NCI-H1930 (cell line): ENCODE results near the gene CR1L.
A peak's percentile ranks its signal among the peaks of the same experiment; 100 is the strongest.
"Not testable (repeated sequence)": the region's sequence is repeated elsewhere in the genome, so short reads cannot be mapped to it uniquely, and the experiment has no call there.

ENCODE experiments used
- DNase-seq, 2 experiments: peaks; one replicate each; lab custom pipeline; 2025; lab: John Stamatoyannopoulos, UW

The CR1L gene

DNA sequence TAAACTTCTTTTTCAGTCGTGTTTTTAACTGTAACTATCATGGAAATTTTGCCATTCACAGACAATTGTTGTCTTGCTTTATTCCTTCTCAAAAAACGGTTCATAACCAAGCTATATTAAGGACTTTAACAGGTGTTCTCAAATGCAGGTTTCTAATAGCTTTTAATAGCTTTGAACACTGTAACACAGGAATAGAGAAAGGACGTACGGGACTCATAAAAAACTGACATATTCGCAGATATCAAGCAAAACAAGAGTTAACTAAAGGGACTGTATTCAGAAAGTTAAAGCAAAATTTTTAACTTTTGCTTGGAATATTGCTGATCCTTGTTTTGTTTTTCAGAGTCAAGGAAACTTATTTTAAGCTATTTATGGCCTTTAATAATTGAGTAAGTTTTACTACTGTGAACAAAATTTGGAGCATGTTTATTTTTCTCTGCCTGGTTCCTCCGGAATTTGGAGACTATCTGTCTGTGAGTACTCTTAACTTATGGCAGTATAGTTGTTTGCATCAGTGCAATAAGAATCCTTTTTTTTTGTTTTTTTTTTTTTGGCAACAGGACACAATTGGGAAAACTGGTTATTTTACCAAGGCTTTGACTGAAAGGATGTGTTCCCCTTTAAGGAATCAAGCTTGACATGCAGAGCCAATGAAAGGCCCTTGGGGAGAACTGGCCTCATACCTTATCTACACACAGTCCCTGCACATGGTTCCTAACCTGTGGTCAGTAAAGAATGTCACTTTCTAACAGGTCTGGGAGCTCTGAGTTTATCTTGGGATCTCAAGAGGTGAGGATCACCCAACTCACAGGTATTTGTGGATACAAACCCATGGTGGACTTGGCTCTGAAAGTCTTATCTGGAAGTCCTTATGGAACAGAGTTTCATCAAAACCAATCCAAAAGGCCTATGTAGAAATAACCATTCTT is 101.2 kb downstream of the CR1L start:
- no peak for DNase-seq

DNA sequence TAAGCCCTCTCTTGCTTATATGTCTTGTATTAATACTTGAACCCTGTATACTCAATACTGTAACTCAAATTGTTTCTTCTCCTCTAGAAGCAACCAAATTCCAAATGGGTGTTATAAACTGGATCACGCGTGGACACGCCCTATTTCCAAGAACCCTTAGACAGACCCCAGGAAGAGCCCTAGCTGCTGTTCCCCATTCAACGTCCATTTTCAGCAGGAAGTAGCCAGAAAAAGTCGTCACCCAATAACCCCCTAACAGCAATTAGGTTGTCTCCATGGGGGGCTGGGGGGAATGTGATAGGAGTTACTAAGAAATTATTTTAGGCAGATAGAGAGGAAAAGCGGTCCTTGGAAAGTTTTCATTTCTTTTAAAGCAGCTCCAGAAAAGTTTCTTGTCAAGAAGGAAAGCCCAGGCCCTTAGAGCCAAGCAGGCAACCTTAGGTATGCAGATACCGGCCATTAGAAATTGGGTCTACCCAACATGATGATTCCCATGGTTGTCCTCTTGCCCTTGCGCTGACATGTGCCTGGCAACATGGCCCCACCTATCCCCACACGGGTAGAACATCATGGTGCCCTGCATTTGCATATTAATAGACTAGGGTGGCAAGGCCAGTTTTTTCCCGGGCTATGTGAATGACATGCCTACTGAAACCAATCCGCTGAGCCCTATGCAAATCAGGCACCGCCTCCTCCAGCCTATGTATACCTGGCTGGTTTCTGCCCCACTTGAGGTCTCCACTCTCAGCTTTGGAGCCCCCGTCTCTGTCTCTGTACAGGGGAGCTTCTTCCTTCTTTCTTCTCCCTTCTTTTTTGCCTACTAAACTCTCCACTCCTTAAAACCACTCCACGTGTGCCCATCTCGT is 102.9 kb downstream of the CR1L start:
- no peak for DNase-seq

- DNase-seq = no peak
Measured at GRCh38 chr1:207748737-207749528, 104.0 kb downstream of the CR1L start.

- no peak for DNase-seq
Measured at GRCh38 chr1:207750631-207751305, 105.8 kb downstream of the CR1L start.

- not testable (repeated sequence) for DNase-seq
Measured at GRCh38 chr1:207751463-207751789, 106.5 kb downstream of the CR1L start.

DNA sequence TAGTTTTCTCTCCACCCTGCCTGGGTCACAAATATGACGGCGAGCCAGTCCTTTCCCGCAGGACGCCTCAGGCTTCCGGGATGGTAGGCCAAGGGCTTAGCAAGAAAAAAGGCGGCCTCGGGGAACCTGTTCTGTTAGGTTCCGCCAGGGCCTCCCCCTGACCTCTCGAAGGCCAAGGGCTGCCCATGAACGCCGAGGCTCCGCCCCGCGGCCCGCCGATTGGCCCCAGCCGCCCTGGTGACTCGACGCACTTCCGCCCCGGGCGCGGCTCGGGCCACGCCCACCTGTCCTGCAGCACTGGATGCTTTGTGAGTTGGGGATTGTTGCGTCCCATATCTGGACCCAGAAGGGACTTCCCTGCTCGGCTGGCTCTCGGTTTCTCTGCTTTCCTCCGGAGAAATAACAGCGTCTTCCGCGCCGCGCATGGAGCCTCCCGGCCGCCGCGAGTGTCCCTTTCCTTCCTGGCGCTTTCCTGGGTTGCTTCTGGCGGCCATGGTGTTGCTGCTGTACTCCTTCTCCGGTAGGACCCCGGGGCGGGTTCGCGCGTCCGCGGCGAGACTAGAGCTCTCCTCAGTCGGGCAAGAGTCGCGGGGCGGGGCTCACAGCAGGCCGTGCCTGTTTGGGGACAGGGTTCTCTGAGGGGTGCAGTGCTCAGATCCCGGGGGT is 107.0 kb downstream of the CR1L start, which contains the start of gene CD46:
Gene CD46 (plus strand): TSS at position 265 of the 666 bp plus-strand sequence. CDS start 159 bp downstream, at position 424.
- DNase-seq = peak; percentile 86 to 89

DNA sequence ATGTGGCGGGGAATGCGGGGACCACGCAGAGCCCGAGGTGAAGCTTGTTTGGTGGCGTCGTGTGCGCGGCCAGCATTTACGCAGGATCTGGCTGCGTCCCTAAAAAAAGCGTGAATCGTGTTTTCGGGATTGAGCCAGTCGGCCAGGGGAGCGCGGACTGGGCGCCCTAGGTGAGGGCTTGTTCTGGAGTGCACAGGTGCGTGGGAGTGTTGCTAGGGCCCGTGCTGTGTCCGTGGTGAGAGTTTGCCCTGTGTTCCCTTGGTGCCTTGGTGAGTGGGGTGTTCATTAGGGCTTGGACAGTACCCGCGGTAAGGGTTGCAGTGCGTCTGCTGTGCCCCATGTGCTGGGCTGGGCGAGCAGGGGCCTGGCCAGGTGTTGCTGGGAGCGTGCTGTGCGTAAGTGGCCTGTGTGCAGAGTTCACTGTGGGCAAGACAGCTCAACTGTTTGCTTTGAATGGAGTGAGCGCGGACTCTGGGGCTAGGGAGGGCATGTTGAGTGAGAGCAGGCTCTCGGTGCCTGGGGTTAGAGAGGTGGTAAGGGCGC is 107.6 kb downstream of the CR1L start:
- no peak for DNase-seq

GRCh38 chr1:207753611-207754010 is 108.7 kb downstream of the CR1L start:
- no peak for DNase-seq

GRCh38 chr1:207754011-207754410 is 109.1 kb downstream of the CR1L start:
- no peak for DNase-seq

- DNase-seq = no peak
Measured at GRCh38 chr1:207754974-207755700, 110.2 kb downstream of the CR1L start.

GRCh38 chr1:207755846-207756693 is 111.1 kb downstream of the CR1L start:
- DNase-seq = no peak

GRCh38 chr1:207762622-207763021 is 117.7 kb downstream of the CR1L start:
- no peak for DNase-seq

GRCh38 chr1:207763091-207763490 is 118.2 kb downstream of the CR1L start:
- no peak for DNase-seq

DNA sequence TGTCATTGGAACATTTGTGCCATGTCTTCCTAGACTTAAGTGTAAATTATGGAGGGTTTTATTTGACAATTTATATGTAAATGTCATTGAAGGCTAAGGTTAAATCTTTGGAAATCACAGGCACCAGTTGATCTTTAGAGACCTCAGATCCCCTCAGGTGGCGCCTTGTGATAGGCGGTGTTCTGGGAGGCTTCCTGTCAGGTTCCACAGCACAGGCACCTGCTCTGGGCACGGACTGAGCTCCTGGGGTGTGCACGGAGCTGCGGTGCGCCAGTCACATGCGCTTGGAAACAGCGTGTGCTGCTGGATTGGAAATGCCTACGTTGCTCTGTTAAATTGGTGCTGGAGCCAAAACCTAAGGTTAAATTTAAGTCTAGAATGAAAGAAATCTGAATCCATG is 119.0 kb downstream of the CR1L start:
- no peak for DNase-seq

- DNase-seq = no peak
Measured at GRCh38 chr1:207766569-207766968, 121.6 kb downstream of the CR1L start.

DNA sequence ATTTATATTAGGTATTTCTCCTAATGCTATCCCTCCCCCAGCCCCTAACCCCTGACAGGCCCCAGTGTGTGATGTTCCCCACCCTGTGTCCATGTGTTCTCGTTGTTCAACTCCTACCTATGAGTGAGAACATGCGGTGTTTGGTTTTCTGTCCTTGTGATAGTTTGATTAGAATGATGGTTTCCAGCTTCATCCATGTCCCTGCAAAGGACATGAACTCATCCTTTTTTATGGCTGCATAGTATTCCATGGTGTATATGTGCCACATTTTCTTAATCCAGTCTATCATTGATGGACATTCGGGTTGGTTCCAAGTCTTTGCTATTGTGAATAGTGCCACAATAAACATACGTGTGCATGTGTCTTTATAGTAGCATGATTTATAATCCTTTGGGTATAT is 125.6 kb downstream of the CR1L start:
- DNase-seq = not testable (repeated sequence)
